IMR-90 (cell line): ENCODE measurements around the gene CITED4. TPM values are rescaled to one million over a fixed set of nuclear protein-coding genes. Genes with fewer than 3 reads are reported as not detected.
A peak's percentile ranks its signal among the peaks of the same experiment; 100 is the strongest.

Experiments
- ATAC-seq: fragments of 200-7000 bp; cut with Tn5 transposase; 2 replicates; pipeline ENCODE4 v1.9.1; 2020; ENCODE audit warnings: low read depth, mild to moderate bottlenecking, moderate library complexity
- BruUV-seq: library from RNA; stranded (reverse); fragments of 400-500 nt; replicated peaks from 2 replicates; lab custom pipeline; 2021; lab: Mats Ljungman, UMichigan
- CTCF ChIA-PET: fragments of 300-600 bp; formaldehyde crosslinking; extraction: SDS; loops from one replicate; lab custom pipeline; 2021; ENCODE audit warnings: antibody characterized with exemption; lab: Yijun Ruan, JAX
- POLR2A ChIA-PET: fragments of 300-600 bp; sonication (Branson Sonifier 250); formaldehyde crosslinking; loops from one replicate; lab custom pipeline; 2022; ENCODE audit warnings: antibody characterized with exemption; ENCODE audit not compliant: unreplicated experiment; lab: Charles Lee
- DNase-seq: peaks from one replicate; pipeline ENCODE4 v3.0.0; 2013
- H2AFZ ChIP-seq: replicated peaks from 2 replicates; pipeline ENCODE3; 2013; ENCODE audit warnings: low read length, mild to moderate bottlenecking; ENCODE audit not compliant: poor library complexity
- H2AK5ac ChIP-seq: 2 replicates; pipeline ENCODE4 v1.6.1; 2013; ENCODE audit warnings: low read depth, low read length, inconsistent platforms
- H2AK9ac ChIP-seq: replicated peaks from 2 replicates; pipeline ENCODE3; 2013; ENCODE audit warnings: mild to moderate bottlenecking, low read depth, low read length, moderate library complexity; ENCODE audit not compliant: poor library complexity
- H2BK120ac ChIP-seq: 2 replicates; pipeline ENCODE4 v1.6.1; 2013; ENCODE audit warnings: low read depth, low read length, inconsistent platforms
- H2BK15ac ChIP-seq: 3 replicates; pipeline ENCODE4 v1.6.1; 2013; ENCODE audit warnings: low read depth, low read length, inconsistent platforms
- H2BK20ac ChIP-seq: 2 replicates; pipeline ENCODE4 v1.6.1; 2013; ENCODE audit warnings: low read depth, mild to moderate bottlenecking, inconsistent platforms, low read length, moderate library complexity
- H2BK5ac ChIP-seq: 2 replicates; pipeline ENCODE4 v1.6.1; 2013; ENCODE audit warnings: mild to moderate bottlenecking, low read depth, low read length, inconsistent platforms; ENCODE audit not compliant: poor library complexity, severe bottlenecking
- H3K14ac ChIP-seq: replicated peaks from 2 replicates; pipeline ENCODE4 v1.6.1; 2013; ENCODE audit warnings: low read depth, low read length, inconsistent platforms
- H3K18ac ChIP-seq: 2 replicates; pipeline ENCODE4 v1.6.1; 2013; ENCODE audit warnings: low read depth, low read length, control low read depth
- H3K23ac ChIP-seq: 2 replicates; pipeline ENCODE4 v1.6.1; 2013; ENCODE audit warnings: low read depth, low read length, inconsistent platforms
- H3K27ac ChIP-seq: 2 replicates; pipeline ENCODE4 v1.5.1; 2013; ENCODE audit warnings: mild to moderate bottlenecking, control low read depth, low read length; ENCODE audit not compliant: insufficient read depth
- H3K27me3 ChIP-seq: 2 replicates; pipeline ENCODE4 v1.6.1; 2013; ENCODE audit warnings: low read length; ENCODE audit not compliant: control insufficient read depth, insufficient read depth
- H3K36me3 ChIP-seq: 2 replicates; pipeline ENCODE4 v1.6.1; 2013; ENCODE audit warnings: low read length, mixed read lengths; ENCODE audit not compliant: control insufficient read depth, insufficient read depth
- H3K4ac ChIP-seq: 2 replicates; pipeline ENCODE4 v1.6.1; 2013; ENCODE audit warnings: low read depth, low read length, inconsistent platforms
- H3K4me1 ChIP-seq: 2 replicates; pipeline ENCODE4 v1.6.1; 2013; ENCODE audit warnings: low read length, mixed read lengths; ENCODE audit not compliant: control insufficient read depth, insufficient read depth
- H3K4me2 ChIP-seq: 2 replicates; pipeline ENCODE4 v1.6.1; 2013; ENCODE audit warnings: low read depth, mild to moderate bottlenecking, control low read depth, low read length, moderate library complexity
- H3K4me3 ChIP-seq: 2 replicates; pipeline ENCODE4 v1.5.1; 2013; ENCODE audit warnings: low read depth, mild to moderate bottlenecking, control low read depth, low read length, moderate library complexity; ENCODE audit not compliant: insufficient read depth
- H3K56ac ChIP-seq: 2 replicates; pipeline ENCODE4 v1.6.1; 2013; ENCODE audit warnings: low read length, inconsistent platforms; ENCODE audit not compliant: insufficient read depth; ENCODE audit errors: extremely low read depth
- H3K79me1 ChIP-seq, 2 experiments: 2 replicates each; pipeline ENCODE4 v1.6.1; 2013; ENCODE audit warnings: low read length in 2 of 2, inconsistent platforms in 1 of 2, low read depth in 1 of 2
- H3K9ac ChIP-seq: 2 replicates; pipeline ENCODE4 v1.6.1; 2013; ENCODE audit warnings: low read depth, low read length, control low read depth
- H3K9me1 ChIP-seq: 2 replicates; pipeline ENCODE4 v1.6.1; 2013; ENCODE audit warnings: low read length, inconsistent platforms; ENCODE audit not compliant: insufficient read depth
- H3K9me3 ChIP-seq: 2 replicates; pipeline ENCODE4 v1.6.1; 2013; ENCODE audit warnings: low read length; ENCODE audit not compliant: control insufficient read depth, insufficient read depth
- H4K20me1 ChIP-seq: 2 replicates; pipeline ENCODE4 v1.6.1; 2013; ENCODE audit warnings: low read length, inconsistent platforms; ENCODE audit not compliant: insufficient read depth
- H4K5ac ChIP-seq: 2 replicates; pipeline ENCODE4 v1.6.1; 2013; ENCODE audit warnings: mild to moderate bottlenecking, low read depth, low read length, control low read depth
- H4K8ac ChIP-seq, 2 experiments: 2 replicates each; pipeline ENCODE4 v1.6.1; 2013; ENCODE audit warnings: low read depth in 2 of 2, low read length in 2 of 2, control low read depth in 1 of 2, inconsistent platforms in 1 of 2
- H4K91ac ChIP-seq: 2 replicates; pipeline ENCODE4 v1.6.1; 2013; ENCODE audit warnings: low read depth, low read length, inconsistent platforms; ENCODE audit not compliant: insufficient read depth
- BHLHE40 ChIP-seq: fragments of 150-350 bp; IDR thresholded peaks from 2 replicates; pipeline ENCODE4 v1.6.1; 2016; ENCODE audit warnings: mild to moderate bottlenecking, low read depth, low read length
- CHD1 ChIP-seq: IDR thresholded peaks from 2 replicates; pipeline ENCODE4 v1.6.1; 2012; ENCODE audit warnings: low read depth, low read length, improper control_type of control experiment
- FOS ChIP-seq: fragments of 150-350 bp; IDR thresholded peaks from 2 replicates; pipeline ENCODE4 v1.6.1; 2016; ENCODE audit warnings: low read depth, low read length
- NFE2L2 ChIP-seq: fragments of 150-350 bp; IDR thresholded peaks from 2 replicates; pipeline ENCODE4 v1.6.1; 2016; ENCODE audit warnings: low read depth, mild to moderate bottlenecking, low read length
- RAD21 ChIP-seq: IDR thresholded peaks from 2 replicates; pipeline ENCODE4 v1.6.1; 2012; ENCODE audit warnings: low read length, improper control_type of control experiment
- RCOR1 ChIP-seq: IDR thresholded peaks from 2 replicates; pipeline ENCODE4 v1.6.1; 2012; ENCODE audit warnings: mild to moderate bottlenecking, low read length, improper control_type of control experiment; ENCODE audit not compliant: insufficient replicate concordance
- SMC3 ChIP-seq: fragments of 150-350 bp; IDR thresholded peaks from 2 replicates; pipeline ENCODE4 v1.6.1; 2016; ENCODE audit warnings: low read depth, mild to moderate bottlenecking, antibody characterized with exemption, low read length, moderate library complexity
- WGBS, 2 experiments: methylation state at CpG; one replicate each; pipeline versions ENCODE4 v1.1.5 to v1.1.7; 2013; ENCODE audit warnings: missing lambda C conversion rate in 2 of 2; ENCODE audit not compliant: insufficient read length in 1 of 2; ENCODE audit errors: extremely low coverage in 2 of 2; 5-methylcytosine and 5-hydroxymethylcytosine counted together
- dilution Hi-C: fragments of 300-500 bp; cut with HindIII; formaldehyde crosslinking; loops from one replicate; pipeline ENCODE4 v1.14.3; 2018; ENCODE audit warnings: low sequenced_read_pairs; ENCODE audit not compliant: unreplicated experiment
- in situ Hi-C: fragments of 300-500 bp; cut with MboI; formaldehyde crosslinking; loops from 3 replicates; pipeline ENCODE4 v1.14.3; 2019; ENCODE audit warnings: low sequenced_read_pairs, inconsistent platforms, mixed read lengths
- intact Hi-C: fragments of 100-400 bp; cut with micrococcal nuclease; formaldehyde crosslinking; loops from 2 replicates; pipeline ENCODE4 v1.10.0; 2022
- polyA plus RNA-seq, 3 experiments: library from polyadenylated mRNA; depleted of rRNA; stranded (reverse); fragments of >200 nt; gene quantifications; 2 replicates each; pipeline ENCODE4 v1.2.3, GENCODE V29; 2012; ENCODE audit warnings: low replicate concordance in 1 of 3
- total RNA-seq: library from RNA; depleted of rRNA; stranded (reverse); fragments of >200 nt; gene quantifications from 2 replicates; pipeline ENCODE4 v1.2.3, GENCODE V29; 2012
- TF ChIP-seq, protein P1 (sequence below): fragments of 150-350 bp; IDR thresholded peaks from 2 replicates; pipeline ENCODE4 v1.6.1; 2017; ENCODE audit warnings: mild to moderate bottlenecking, antibody characterized with exemption, low read length, low read depth

The CITED4 gene
- total and polyA plus RNA-seq, 2 of the 4 experiments (the other 2 are of a cell fraction): under 0.01 to 1.6 TPM

DNA sequence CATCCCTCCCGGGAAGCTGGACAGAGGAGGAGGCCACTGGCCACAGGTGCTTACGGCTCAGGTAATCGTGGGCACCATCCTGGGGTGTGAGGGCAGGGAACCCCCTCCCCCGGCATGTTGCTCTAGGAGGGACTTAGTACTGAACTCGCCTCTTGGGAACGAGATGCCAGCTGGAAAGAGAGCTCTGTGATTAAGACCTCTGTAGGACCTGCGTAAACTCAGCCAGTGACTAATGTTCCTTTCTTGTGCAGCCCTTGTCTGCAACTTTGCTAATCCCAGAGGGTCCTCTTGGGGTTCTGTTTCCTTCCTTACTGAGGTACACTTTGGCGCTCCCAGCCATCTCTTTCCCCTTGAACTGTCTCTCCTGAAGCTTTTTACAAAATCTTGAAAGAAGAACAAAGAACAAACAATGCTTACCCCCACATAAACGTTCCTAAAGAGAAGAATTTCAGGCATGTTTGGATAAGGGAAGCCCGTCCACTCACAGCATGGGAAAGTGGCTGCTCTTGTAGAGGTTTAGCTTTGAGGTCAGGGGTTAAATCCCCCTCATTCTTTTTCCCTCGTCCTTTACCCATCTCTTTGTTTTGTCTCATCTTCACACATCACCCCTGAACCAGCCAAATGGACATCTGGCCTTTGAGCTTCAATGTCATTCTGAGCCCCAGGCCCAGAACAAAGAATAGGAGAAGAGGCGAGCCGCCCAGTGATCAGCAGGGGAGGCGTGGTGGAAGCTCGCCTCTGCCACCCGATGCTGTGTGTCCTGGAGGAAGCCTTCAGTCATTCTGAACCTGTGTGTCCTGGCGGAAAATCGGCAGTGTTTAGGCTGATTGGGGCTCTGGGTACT is 37.4 kb downstream of the CITED4 start (continued):
- TF ChIP-seq RCOR1 (no peak), RAD21 (no peak)

DNA sequence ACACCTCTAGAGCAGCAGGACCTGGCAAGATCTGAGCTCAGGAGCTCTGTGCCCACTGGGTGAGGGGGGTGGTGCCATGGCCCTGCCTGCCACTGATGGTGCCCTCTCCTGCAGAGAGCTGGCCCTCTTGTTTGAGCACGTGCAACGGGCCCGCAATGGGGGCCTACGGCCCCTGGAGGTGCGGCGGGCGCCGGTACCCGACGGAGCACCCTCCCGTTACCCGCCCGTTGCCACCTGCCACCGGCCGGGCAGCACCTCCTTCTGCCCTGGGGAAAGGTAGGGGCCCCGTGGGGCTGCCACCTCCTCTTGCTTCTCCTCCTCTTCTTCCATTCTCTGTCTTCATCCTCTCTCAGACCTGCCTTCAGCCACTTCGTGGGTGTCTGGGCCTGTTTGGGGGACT is 38.2 kb downstream of the CITED4 start:
- Histone ChIP-seq H4K8ac (no peak overlapping the region), H3K18ac (no peak overlapping the region), H2BK15ac (peak overlapping the region; percentile 72; the same call in 1 of the 3 replicates), H3K56ac (no peak overlapping the region), H3K27ac (no peak overlapping the region), H3K9me1 (peaks cover 16% of the 10 kb centered on the region), H4K91ac (peak overlapping the region; percentile 60; the same call in 1 of the 2 replicates), H2AK5ac (peak overlapping the region; percentile 77; the same call in 1 of the 2 replicates), H3K4me1 (peaks cover 11% of the 10 kb centered on the region), H3K9ac (no peak overlapping the region), H2BK5ac (no peak overlapping the region), H2BK20ac (peak overlapping the region; percentile 42; the same call in 1 of the 2 replicates), H2AFZ (no peak overlapping the region), H3K14ac (peak overlapping the region; percentile 54; the same call in 1 of the 2 replicates), H3K4ac (peak overlapping the region; percentile 88), H3K4me2 (no peak overlapping the region), H3K36me3 (no peaks in the 10 kb centered on the region), H3K27me3 (peaks cover 11% of the 10 kb centered on the region; the same call in 1 of the 2 replicates), H3K9me3 (no peaks in the 10 kb centered on the region), H3K23ac (no peak overlapping the region), H4K5ac (no peak overlapping the region), H3K79me1 (no peaks in the 10 kb centered on the region), H2BK120ac (peak overlapping the region; percentile 73; the same call in 1 of the 2 replicates), H4K20me1 (no peaks in the 10 kb centered on the region), H2AK9ac (no peak overlapping the region), H3K4me3 (no peak overlapping the region)
- WGBS, 2 experiments: no CpG with 5 or more reads among the region's 17 CpGs
- dilution Hi-C loops (no loop called here), intact Hi-C loops (no loop called here), in situ Hi-C loops (no loop called here)
- DNase-seq (no peak), ATAC-seq (no peak)
- CTCF ChIA-PET: no interaction called here
- BruUV-seq: no TSS peak
- TF ChIP-seq CHD1: no peak
- TF ChIP-seq NFE2L2: no peak
- no peak for TF ChIP-seq RAD21
- no peak for TF ChIP-seq RCOR1
- no peak for TF ChIP-seq BHLHE40
- no peak for TF ChIP-seq SMC3
- TF ChIP-seq, protein P1, sequence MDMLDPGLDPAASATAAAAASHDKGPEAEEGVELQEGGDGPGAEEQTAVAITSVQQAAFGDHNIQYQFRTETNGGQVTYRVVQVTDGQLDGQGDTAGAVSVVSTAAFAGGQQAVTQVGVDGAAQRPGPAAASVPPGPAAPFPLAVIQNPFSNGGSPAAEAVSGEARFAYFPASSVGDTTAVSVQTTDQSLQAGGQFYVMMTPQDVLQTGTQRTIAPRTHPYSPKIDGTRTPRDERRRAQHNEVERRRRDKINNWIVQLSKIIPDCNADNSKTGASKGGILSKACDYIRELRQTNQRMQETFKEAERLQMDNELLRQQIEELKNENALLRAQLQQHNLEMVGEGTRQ: no peak
- no peak for TF ChIP-seq FOS
- POLR2A ChIA-PET: no interaction called here
